HG03039 (cell line): Measurements from ENCODE around the gene CFAP74.

Source experiments
- ATAC-seq: cut with Tn5 transposase; IDR thresholded peaks from one replicate; pipeline ENCODE4 v1.9.1; 2021; ENCODE audit warnings: mild to moderate bottlenecking, moderate library complexity; ENCODE audit not compliant: unreplicated experiment

The CFAP74 gene

GRCh38 chr1:1929639-1930545, 73.7 kb downstream of the CFAP74 start:
- no peak for ATAC-seq

- ATAC-seq = no peak
Observed at GRCh38 chr1:1929102-1929638, 74.4 kb downstream of the CFAP74 start.

- no peak for ATAC-seq
Observed at GRCh38 chr1:1928231-1929101, 75.1 kb downstream of the CFAP74 start.

- ATAC-seq = no peak
Observed at GRCh38 chr1:1927751-1928150, 75.8 kb downstream of the CFAP74 start.

- no peak for ATAC-seq
Observed at GRCh38 chr1:1926886-1927660, 76.5 kb downstream of the CFAP74 start.

GRCh38 chr1:1926346-1926811, 77.2 kb downstream of the CFAP74 start:
- no peak for ATAC-seq

GRCh38 chr1:1925437-1926345, 77.9 kb downstream of the CFAP74 start:
- ATAC-seq = no peak

- no peak for ATAC-seq
Observed at GRCh38 chr1:1924849-1925248, 78.7 kb downstream of the CFAP74 start.

- ATAC-seq = no peak
Observed at GRCh38 chr1:1924386-1924785, 79.2 kb downstream of the CFAP74 start.

- no peak for ATAC-seq
Observed at GRCh38 chr1:1922956-1923833, 80.4 kb downstream of the CFAP74 start.

- ATAC-seq = no peak
Observed at GRCh38 chr1:1922702-1922955, 81.0 kb downstream of the CFAP74 start.

- ATAC-seq = no peak
Observed at GRCh38 chr1:1921901-1922701, 81.5 kb downstream of the CFAP74 start.

- ATAC-seq = no peak
Observed at GRCh38 chr1:1921459-1921862, 82.1 kb downstream of the CFAP74 start.

GRCh38 chr1:1920608-1921458, 82.8 kb downstream of the CFAP74 start:
- no peak for ATAC-seq

- ATAC-seq = no peak
Observed at GRCh38 chr1:1920057-1920607, 83.5 kb downstream of the CFAP74 start.

- peak; percentile 75 for ATAC-seq
Observed at GRCh38 chr1:1919304-1920056, 84.1 kb downstream of the CFAP74 start.
